Brain microvascular endothelial cell (primary cell): Measurements from ENCODE around the gene MRPL14.
"Not testable (repeated sequence)": the region's sequence is repeated elsewhere in the genome, so short reads cannot be mapped to it uniquely, and the experiment has no call there.

Experiments
- DNase-seq: peaks from one replicate; pipeline ENCODE4 v3.0.0-alpha.2; 2020
- H3K27ac ChIP-seq: fragments of 250-450 bp; sonication (Bioruptor Pico); 2 replicates; pipeline ENCODE4 v1.5.1; 2020; ENCODE audit warnings: mild to moderate bottlenecking, moderate library complexity
- H3K27me3 ChIP-seq: fragments of 250-450 bp; sonication (Bioruptor Pico); replicated peaks from 2 replicates; pipeline ENCODE4 v1.5.1; 2020; ENCODE audit warnings: mild to moderate bottlenecking
- H3K36me3 ChIP-seq: fragments of 250-450 bp; sonication (Bioruptor Pico); replicated peaks from 2 replicates; pipeline ENCODE4 v1.5.1; 2020; ENCODE audit warnings: mild to moderate bottlenecking
- H3K4me3 ChIP-seq: 2 replicates; pipeline ENCODE4 v1.5.1; 2011; ENCODE audit warnings: low read depth, mild to moderate bottlenecking, control low read depth, low read length, moderate library complexity
- CTCF ChIP-seq: IDR thresholded peaks from 2 replicates; pipeline ENCODE4 v1.5.1; 2011; ENCODE audit warnings: low read depth, mild to moderate bottlenecking, moderate library complexity, low read length, control low read depth, inconsistent platforms; ENCODE audit errors: missing control alignments
- in situ Hi-C: cut with HindIII; loops from 2 replicates; pipeline ENCODE4 v1.10.0; 2017; ENCODE audit warnings: low sequenced_read_pairs, low pct_ligation_motif_present

Gene MRPL14

DNA sequence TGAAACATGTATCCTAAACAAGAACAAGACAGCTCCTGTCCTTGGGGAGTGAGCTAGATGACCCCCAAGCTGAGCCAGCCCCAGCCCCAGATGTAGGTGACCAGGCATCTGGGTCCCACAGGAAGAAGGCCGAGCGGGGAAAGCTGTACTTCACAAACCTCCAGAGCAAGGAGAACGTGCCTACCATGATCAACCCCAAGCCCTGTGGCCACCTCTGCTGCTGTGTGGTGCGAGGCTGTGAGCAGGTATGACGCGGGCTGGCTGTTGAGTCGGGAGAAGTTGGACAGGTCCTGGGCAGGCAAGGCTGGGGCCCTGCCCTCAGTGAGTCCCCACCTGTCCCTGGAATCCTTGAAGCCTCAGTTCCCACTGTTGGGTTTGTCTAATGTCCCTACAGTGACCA, 20.0 kb upstream of the MRPL14 start:
- Histone ChIP-seq H3K4me3 (no peak overlapping the region), H3K36me3 (peaks cover 30% of the 10 kb centered on the region), H3K27me3 (no peaks in the 10 kb centered on the region), H3K27ac (no peak overlapping the region)
- in situ Hi-C loops, result no loop called here
- no peak for TF ChIP-seq CTCF
- no peak for DNase-seq

DNA sequence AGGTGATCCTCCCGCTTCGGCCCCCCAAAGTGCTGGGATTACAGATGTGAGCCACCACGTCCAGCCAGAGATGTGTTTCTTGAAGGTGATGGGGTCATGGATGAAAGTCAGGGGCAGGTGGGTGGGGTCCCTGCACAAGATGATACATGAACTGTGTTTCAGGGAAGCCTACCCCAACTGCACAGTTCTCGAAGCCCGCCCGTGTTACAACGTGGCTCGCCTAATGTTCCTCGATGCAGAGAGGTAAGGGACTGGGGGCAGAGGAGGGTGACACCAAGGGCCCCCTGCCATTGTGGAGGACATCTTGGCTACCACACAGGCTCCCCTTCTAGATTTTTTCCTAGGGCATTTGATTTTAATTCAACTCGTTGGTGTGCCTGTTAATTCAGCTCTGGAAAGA, 19.4 kb upstream of the MRPL14 start:
- DNase-seq, result no peak
- Histone ChIP-seq H3K27ac (no peak overlapping the region), H3K36me3 (peaks cover 30% of the 10 kb centered on the region), H3K27me3 (no peaks in the 10 kb centered on the region), H3K4me3 (no peak overlapping the region)
- no peak for TF ChIP-seq CTCF
- in situ Hi-C loops, result no loop called here

DNA sequence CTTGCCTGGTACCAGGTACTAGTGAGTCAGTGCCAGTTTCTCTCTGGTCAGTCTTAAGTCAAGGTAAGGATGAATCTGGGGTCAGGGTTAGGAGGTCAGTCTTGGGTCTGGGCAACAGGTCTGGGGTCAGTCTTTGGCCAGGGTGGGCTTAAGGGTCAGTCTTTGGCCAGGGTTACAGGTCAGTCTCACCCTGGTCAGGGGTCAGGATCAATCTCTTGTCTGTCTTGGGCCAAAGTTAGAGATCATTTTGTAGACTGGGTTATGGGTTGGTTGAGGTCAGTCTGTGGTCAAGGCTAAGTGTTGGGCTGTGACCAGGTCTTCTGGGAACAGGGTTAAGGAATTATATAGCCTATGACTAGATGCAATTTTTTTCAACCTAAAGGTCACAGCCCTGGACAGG, 18.6 kb upstream of the MRPL14 start:
- H3K4me3 ChIP-seq, result no peak overlapping the region
- TF ChIP-seq CTCF, result no peak
- DNase-seq, result no peak
- no peak overlapping the region for H3K27ac ChIP-seq
- H3K27me3 ChIP-seq, result no peaks in the 10 kb centered on the region
- H3K36me3 ChIP-seq, result peaks cover 32% of the 10 kb centered on the region
- in situ Hi-C loops, result no loop called here

DNA sequence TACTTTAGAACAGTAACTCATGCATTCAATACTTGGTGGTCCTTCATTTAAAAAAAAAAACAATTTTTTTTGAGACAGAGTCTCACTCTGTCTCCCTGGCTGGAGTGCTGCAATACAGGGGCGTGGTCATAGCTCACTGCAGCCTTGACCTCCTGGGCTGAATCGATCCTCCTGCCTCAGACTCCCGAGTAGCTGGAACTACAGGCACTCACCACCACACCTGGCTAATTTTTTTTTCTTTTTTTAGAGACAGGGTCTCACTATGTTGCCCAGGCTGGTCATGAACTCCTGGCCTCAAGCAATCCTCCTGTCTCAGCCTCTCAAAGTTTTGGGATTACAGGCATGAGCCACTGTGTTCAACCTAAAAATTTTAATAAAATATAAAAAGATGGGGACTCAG, 17.3 kb upstream of the MRPL14 start:
- H3K4me3 ChIP-seq, DNase-seq, H3K27ac ChIP-seq, in situ Hi-C loops, H3K27me3 ChIP-seq: not testable (repeated sequence)
- H3K36me3 ChIP-seq, result peaks cover 39% of the 10 kb centered on the region

GRCh38 chr6:44143731-44144130, 16.5 kb upstream of the MRPL14 start:
- in situ Hi-C loops, result no loop called here
- TF ChIP-seq CTCF, result no peak
- Histone ChIP-seq H3K27ac (no peak overlapping the region), H3K27me3 (no peaks in the 10 kb centered on the region), H3K4me3 (no peak overlapping the region), H3K36me3 (peaks cover 42% of the 10 kb centered on the region)
- no peak for DNase-seq

GRCh38 chr6:44142835-44143234, 15.6 kb upstream of the MRPL14 start:
- in situ Hi-C loops, result no loop called here
- no peak for TF ChIP-seq CTCF
- no peak for DNase-seq
- peaks cover 37% of the 10 kb centered on the region for H3K36me3 ChIP-seq
- H3K27ac ChIP-seq, result no peak overlapping the region
- H3K4me3 ChIP-seq, result no peak overlapping the region
- H3K27me3 ChIP-seq, result no peaks in the 10 kb centered on the region
